Thyroid gland (tissue), 4 donors: Measurements from ENCODE around the gene ATP6AP1. TPM values are rescaled to one million over a fixed set of nuclear protein-coding genes. Genes with fewer than 3 reads are reported as not detected.

ENCODE experiments used
- DNase-seq, 2 donors: peaks; one replicate each; pipeline ENCODE4 v3.0.0-alpha.2; 2019
- H3K27ac ChIP-seq, 3 donors: fragments of 200-600 bp; sonication (generic); 1 replicate in 2 of 3; 2 replicates in 1 of 3; pipeline ENCODE4 v1.5.1; 2016 to 2019; ENCODE audit warnings: mild to moderate bottlenecking in 1 of 3, moderate library complexity in 1 of 3
- H3K27me3 ChIP-seq: fragments of 200-600 bp; sonication (generic); one replicate; pipeline ENCODE4 v1.5.1; 2019
- H3K36me3 ChIP-seq, 2 donors: fragments of 200-600 bp; sonication (generic); one replicate each; pipeline ENCODE4 v1.5.1; 2016 to 2019
- H3K4me1 ChIP-seq, 2 donors: fragments of 200-600 bp; sonication (generic); one replicate each; pipeline ENCODE4 v1.5.1; 2017 to 2019
- H3K4me3 ChIP-seq, 3 donors: fragments of 200-600 bp; sonication (generic); replicated peaks in 1 of 3; 1 replicate in 2 of 3; 2 replicates in 1 of 3; pipeline ENCODE4 v1.5.1; 2016; ENCODE audit warnings: mild to moderate bottlenecking in 1 of 3
- H3K9me3 ChIP-seq: fragments of 200-600 bp; sonication (generic); one replicate; pipeline ENCODE4 v1.5.1; 2017
- POLR2A ChIP-seq, 2 donors: fragments of 450-650 bp; IDR thresholded peaks; one replicate each; pipeline ENCODE4 v1.6.1; 2017; ENCODE audit warnings: antibody characterized with exemption in 2 of 2, mild to moderate bottlenecking in 2 of 2, moderate library complexity in 1 of 2
- WGBS, 2 donors: methylation state at CpG; one replicate each; pipeline ENCODE4 v1.1.5; 2017; 5-methylcytosine and 5-hydroxymethylcytosine counted together
- intact Hi-C: fragments of 100-400 bp; cut with DNase I; formaldehyde crosslinking; loops from one replicate; pipeline ENCODE4 v1.15.1; 2023
- total RNA-seq, 4 donors: library from RNA; depleted of rRNA; stranded (reverse); fragments of >200 nt; gene quantifications; one replicate each; pipeline ENCODE4 v1.2.3, GENCODE V29; 2016
- TF ChIP-seq, protein P1 (sequence below), 6 experiments: fragments of 200-600 bp in 3 of 6; fragments of 450-650 bp in 3 of 6; sonication (generic) in 3 of 6; IDR thresholded peaks; one replicate each; pipeline ENCODE4 v1.5.1; 2016 to 2019; ENCODE audit warnings: antibody characterized with exemption in 6 of 6, mild to moderate bottlenecking in 2 of 6, inconsistent platforms in 1 of 6, moderate library complexity in 1 of 6

The ATP6AP1 gene
- total RNA-seq, 4 donors from 2014 or later, result 69.0 to 172 (median 84.4) TPM

DNA sequence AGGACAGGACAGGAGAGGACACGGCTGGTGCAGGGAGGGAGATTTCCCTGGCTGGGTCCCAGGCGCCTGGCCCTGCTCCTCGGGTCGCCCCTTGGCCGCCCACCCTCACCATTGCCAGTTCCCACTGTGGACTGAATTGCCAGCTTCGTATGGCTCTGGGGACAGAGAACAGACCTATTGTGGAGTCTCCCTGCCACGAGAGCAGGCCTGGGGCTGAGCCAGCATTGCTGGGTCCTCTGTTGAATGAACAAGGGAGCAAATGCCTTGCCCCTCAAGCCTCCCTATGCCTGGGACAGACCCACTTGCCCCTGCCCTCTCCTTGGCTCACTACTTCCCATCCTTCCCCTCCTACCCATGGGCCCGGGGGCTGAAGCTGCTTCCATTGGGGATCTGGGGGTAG is 33.9 kb downstream of the ATP6AP1 start:
- intact Hi-C loops, result no loop called here
- H3K27me3 ChIP-seq, result no peaks in the 10 kb centered on the region
- H3K4me1 ChIP-seq, result peaks cover 0 to 6% of the 10 kb centered on the region in 2 donors
- WGBS, 2 donors, result 76 to 90% methylated on average over 3 to 8 of the region's 8 CpGs
- no peak for DNase-seq
- H3K4me3 ChIP-seq, result no peak overlapping the region
- TF ChIP-seq, protein P1, sequence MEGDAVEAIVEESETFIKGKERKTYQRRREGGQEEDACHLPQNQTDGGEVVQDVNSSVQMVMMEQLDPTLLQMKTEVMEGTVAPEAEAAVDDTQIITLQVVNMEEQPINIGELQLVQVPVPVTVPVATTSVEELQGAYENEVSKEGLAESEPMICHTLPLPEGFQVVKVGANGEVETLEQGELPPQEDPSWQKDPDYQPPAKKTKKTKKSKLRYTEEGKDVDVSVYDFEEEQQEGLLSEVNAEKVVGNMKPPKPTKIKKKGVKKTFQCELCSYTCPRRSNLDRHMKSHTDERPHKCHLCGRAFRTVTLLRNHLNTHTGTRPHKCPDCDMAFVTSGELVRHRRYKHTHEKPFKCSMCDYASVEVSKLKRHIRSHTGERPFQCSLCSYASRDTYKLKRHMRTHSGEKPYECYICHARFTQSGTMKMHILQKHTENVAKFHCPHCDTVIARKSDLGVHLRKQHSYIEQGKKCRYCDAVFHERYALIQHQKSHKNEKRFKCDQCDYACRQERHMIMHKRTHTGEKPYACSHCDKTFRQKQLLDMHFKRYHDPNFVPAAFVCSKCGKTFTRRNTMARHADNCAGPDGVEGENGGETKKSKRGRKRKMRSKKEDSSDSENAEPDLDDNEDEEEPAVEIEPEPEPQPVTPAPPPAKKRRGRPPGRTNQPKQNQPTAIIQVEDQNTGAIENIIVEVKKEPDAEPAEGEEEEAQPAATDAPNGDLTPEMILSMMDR (IDR thresholded peaks at IDR 0.05), result no peak
- TF ChIP-seq POLR2A (IDR thresholded peaks at IDR 0.05), result no peak
- no peak overlapping the region for H3K27ac ChIP-seq
- peaks cover 0 to 6% of the 10 kb centered on the region in 2 donors for H3K36me3 ChIP-seq
- H3K9me3 ChIP-seq, result no peaks in the 10 kb centered on the region

DNA sequence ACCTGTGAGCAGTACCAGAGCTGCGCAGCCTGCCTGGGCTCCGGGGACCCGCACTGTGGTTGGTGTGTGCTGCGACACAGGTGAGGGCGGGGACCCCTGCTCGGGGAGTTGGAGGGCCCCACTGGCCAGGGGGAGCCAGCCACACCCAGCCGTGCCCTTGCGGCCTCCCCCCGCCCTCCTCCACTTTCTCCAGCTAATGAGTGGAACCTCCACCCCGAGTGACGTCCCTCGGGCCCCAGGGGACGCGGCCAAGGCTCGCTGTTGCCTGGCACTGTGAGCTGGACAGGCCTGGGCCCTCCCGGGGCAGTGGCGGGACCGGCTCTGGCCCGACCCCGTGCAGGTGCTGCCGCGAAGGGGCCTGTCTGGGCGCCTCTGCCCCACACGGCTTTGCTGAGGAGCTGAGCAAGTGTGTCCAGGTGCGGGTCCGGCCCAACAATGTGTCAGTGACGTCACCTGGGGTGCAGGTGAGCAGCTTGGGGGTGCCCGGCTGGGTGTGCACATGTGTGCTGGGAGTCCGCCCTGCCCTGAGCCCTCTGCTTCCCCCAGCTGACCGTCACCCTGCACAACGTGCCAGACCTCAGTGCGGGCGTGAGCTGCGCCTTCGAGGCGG is 35.2 kb downstream of the ATP6AP1 start:
- intact Hi-C loops, result no loop called here
- DNase-seq, result no peak
- TF ChIP-seq, protein P1 (IDR thresholded peaks at IDR 0.05), result no peak
- no peak for TF ChIP-seq POLR2A (IDR thresholded peaks at IDR 0.05)
- Histone ChIP-seq H3K36me3 (peaks cover 0 to 6% of the 10 kb centered on the region in 2 donors), H3K27me3 (no peaks in the 10 kb centered on the region), H3K4me3 (no peak overlapping the region), H3K27ac (no peak overlapping the region), H3K9me3 (no peaks in the 10 kb centered on the region), H3K4me1 (peaks cover 0 to 6% of the 10 kb centered on the region in 2 donors)
- no CpG with 5 or more reads among the region's 36 CpGs for WGBS, 2 donors

DNA sequence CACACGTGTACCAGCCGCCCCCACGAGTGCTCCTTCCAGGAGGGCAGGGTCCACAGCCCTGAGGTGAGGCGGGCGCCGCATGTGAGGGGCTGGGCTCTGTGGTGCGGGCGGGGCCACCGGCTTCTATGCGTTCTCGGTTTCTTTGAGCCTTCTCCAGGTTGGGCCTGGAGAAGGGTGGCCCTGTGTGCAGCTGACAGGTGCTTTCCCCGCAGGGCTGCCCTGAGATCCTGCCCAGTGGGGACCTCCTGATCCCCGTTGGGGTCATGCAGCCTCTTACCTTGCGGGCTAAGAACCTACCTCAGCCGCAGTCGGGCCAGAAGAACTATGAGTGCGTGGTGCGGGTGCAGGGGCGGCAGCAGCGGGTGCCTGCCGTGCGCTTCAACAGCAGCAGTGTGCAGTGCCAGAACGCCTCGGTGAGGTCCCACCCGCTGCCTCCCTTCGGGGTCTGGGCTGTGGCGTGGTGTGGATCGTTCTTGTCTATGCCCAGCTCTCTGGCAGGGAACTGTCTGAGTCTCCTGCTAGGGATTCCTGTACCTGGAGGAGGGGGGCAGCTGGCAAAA is 36.4 kb downstream of the ATP6AP1 start:
- no peak overlapping the region for H3K4me3 ChIP-seq
- no peak for DNase-seq
- WGBS, 2 donors, result no CpG with 5 or more reads among the region's 28 CpGs
- intact Hi-C loops, result no loop called here
- H3K4me1 ChIP-seq, result no peaks in the 10 kb centered on the region
- peaks cover 0 to 6% of the 10 kb centered on the region in 2 donors for H3K36me3 ChIP-seq
- H3K9me3 ChIP-seq, result no peaks in the 10 kb centered on the region
- no peaks in the 10 kb centered on the region for H3K27me3 ChIP-seq
- no peak overlapping the region for H3K27ac ChIP-seq
- TF ChIP-seq, protein P1 (IDR thresholded peaks at IDR 0.05), result no peak
- TF ChIP-seq POLR2A (IDR thresholded peaks at IDR 0.05), result no peak

DNA sequence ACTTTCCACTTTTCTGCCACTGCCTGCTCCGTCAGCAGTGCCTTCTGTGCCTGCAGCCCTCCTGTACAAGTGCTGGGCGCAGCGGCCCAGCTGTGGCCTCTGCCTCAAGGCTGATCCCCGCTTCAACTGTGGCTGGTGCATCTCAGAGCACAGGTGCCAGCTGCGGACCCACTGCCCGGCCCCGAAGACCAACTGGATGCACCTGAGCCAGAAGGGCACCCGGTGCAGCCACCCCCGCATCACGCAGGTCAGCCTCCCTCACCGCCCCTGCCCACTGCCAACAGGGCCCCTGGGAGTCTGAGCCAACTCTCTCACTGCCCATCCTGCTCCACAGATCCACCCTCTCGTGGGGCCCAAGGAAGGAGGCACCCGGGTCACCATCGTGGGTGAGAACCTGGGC is 37.1 kb downstream of the ATP6AP1 start:
- WGBS, 2 donors, result no CpG with 5 or more reads among the region's 14 CpGs
- TF ChIP-seq POLR2A (IDR thresholded peaks at IDR 0.05), result no peak
- TF ChIP-seq, protein P1 (IDR thresholded peaks at IDR 0.05), result no peak

DNA sequence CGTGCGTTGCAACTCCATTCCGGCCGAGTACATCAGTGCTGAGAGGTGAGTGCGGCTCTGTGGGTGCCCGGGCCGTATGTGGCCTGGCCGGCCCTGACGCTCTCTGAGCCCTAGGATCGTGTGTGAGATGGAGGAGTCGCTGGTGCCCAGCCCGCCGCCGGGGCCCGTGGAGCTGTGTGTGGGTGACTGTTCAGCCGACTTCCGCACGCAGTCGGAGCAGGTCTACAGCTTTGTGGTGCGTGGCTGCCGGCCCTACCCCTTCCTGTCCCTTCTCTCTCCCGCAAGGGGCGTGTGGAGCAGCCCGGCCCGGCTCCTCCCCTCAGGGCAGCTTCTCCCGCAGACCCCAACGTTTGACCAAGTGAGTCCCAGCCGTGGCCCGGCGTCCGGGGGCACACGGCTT is 37.6 kb downstream of the ATP6AP1 start:
- Histone ChIP-seq H3K4me1 (no peaks in the 10 kb centered on the region), H3K36me3 (peaks cover 0 to 6% of the 10 kb centered on the region in 2 donors), H3K9me3 (no peaks in the 10 kb centered on the region), H3K27me3 (no peaks in the 10 kb centered on the region), H3K4me3 (no peak overlapping the region), H3K27ac (no peak overlapping the region)
- intact Hi-C loops, result no loop called here
- no peak for DNase-seq
- WGBS, 2 donors, result 90 to 100% methylated on average over 2 to 5 of the region's 32 CpGs
- no peak for TF ChIP-seq POLR2A (IDR thresholded peaks at IDR 0.05)
- TF ChIP-seq, protein P1 (IDR thresholded peaks at IDR 0.05), result no peak

More for the DNA sequence above, 37.1 kb downstream of the ATP6AP1 start:
- Histone ChIP-seq H3K4me1 (no peaks in the 10 kb centered on the region), H3K36me3 (peaks cover 0 to 6% of the 10 kb centered on the region in 2 donors), H3K9me3 (no peaks in the 10 kb centered on the region), H3K4me3 (no peak overlapping the region), H3K27me3 (no peaks in the 10 kb centered on the region), H3K27ac (no peak overlapping the region)
- DNase-seq, result no peak
- intact Hi-C loops, result no loop called here
